ENCODE measurements around the gene CASP10. TPM values are rescaled to one million over a fixed set of nuclear protein-coding genes. Genes with fewer than 3 reads are reported as not detected.
A peak's percentile ranks its signal among the peaks of the same experiment; 100 is the strongest.

Gene CASP10
- total and polyA plus RNA-seq, 4 donors: 8.9 to 74.4 (median 16.7) TPM

DNA sequence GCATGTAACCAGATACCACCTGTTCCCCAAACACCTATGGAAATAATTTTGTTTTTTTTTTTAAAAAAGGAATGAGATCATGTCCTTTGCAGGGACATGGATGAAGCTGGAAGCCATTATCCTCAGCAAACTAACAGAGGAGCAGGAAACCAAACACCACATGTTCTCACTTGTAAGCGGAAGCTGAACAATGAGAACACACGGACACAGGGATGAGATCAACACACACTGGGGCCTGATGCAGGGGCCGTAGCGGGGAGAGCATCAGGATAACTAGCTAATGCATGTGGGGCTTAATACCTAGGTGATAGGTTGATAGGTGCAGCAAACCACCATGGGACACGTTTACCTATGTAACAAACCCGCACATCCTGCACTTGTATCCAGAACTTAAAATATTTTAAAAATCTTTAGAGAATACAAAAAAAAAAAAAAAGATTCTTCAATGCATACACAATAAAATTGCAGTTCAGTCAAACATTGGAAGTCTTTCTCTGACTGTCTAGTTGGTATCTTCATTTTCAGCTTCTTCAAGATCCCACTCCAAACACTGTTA, 11.6 kb upstream of the CASP10 start:
- 69 to 74% methylated on average over 6 of the region's 6 CpGs for WGBS, 2 donors

DNA sequence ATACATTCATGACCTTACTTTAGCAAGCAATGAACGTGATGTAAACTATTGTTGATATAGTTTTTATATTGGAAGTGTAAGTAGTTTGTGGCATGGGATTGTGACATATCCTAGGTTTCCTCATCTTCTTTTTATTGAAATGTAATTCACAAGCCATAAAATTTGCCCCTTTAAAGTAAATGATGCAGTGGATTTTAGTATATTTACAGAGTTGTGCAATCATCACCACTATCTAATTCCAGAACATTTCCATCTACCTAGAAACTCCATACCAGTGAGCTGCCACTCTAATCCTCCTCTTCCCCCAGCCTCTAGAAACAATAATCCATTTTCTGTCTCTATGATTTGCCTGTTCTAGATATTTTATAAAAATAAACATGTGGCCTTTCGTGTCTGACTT, 10.7 kb upstream of the CASP10 start:
- Histone ChIP-seq H3K9ac (ENCODE audit: insufficient read depth in 1 of 2, low read length in 2 of 2) (no peak overlapping the region), H3K36me3 (ENCODE audit: control insufficient read depth in 4 of 4, insufficient read depth in 4 of 4, low read length in 4 of 4) (peaks cover 0 to 4% (median 2%) of the 10 kb centered on the region in 4 donors), H3K4me1 (ENCODE audit: control insufficient read depth in 5 of 5, insufficient read depth in 5 of 5, low read length in 5 of 5) (peaks cover 0 to 1% (median 0%) of the 10 kb centered on the region in 5 donors), H3K27me3 (ENCODE audit: control insufficient read depth in 3 of 3, insufficient read depth in 3 of 3, low read length in 2 of 3) (no peaks in the 10 kb centered on the region), H3K4me3 (no peak overlapping the region), H3K27ac (ENCODE audit: low read depth in 1 of 2, low read length in 1 of 2) (no peak overlapping the region), H3K9me3 (ENCODE audit: control insufficient read depth in 4 of 4, insufficient read depth in 3 of 4, low read length in 3 of 4) (peaks cover 0 to 3% (median 0%) of the 10 kb centered on the region in 4 donors)
- DNase-seq (no peak), ATAC-seq (ENCODE audit: insufficient read depth, low FRiP score) (no peak)
- TF ChIP-seq, protein P1, sequence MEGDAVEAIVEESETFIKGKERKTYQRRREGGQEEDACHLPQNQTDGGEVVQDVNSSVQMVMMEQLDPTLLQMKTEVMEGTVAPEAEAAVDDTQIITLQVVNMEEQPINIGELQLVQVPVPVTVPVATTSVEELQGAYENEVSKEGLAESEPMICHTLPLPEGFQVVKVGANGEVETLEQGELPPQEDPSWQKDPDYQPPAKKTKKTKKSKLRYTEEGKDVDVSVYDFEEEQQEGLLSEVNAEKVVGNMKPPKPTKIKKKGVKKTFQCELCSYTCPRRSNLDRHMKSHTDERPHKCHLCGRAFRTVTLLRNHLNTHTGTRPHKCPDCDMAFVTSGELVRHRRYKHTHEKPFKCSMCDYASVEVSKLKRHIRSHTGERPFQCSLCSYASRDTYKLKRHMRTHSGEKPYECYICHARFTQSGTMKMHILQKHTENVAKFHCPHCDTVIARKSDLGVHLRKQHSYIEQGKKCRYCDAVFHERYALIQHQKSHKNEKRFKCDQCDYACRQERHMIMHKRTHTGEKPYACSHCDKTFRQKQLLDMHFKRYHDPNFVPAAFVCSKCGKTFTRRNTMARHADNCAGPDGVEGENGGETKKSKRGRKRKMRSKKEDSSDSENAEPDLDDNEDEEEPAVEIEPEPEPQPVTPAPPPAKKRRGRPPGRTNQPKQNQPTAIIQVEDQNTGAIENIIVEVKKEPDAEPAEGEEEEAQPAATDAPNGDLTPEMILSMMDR (IDR thresholded peaks at IDR 0.05; ENCODE audit: control extremely low read depth, extremely low read depth): no peak
- 44 to 49% methylated on average over 2 of the region's 2 CpGs for WGBS, 2 donors

More for the DNA sequence above, 11.6 kb upstream of the CASP10 start:
- H3K27ac ChIP-seq (ENCODE audit: low read depth in 1 of 2, low read length in 1 of 2): peak overlapping the region in 1 of 2 donors; percentile 12
- ATAC-seq (ENCODE audit: insufficient read depth, low FRiP score) (no peak), DNase-seq (peak in 1 of 3 donors; percentile 30)
- H3K4me1 ChIP-seq (ENCODE audit: control insufficient read depth in 5 of 5, insufficient read depth in 5 of 5, low read length in 5 of 5): peaks cover 0 to 1% (median 0%) of the 10 kb centered on the region in 5 donors
- no peaks in the 10 kb centered on the region for H3K27me3 ChIP-seq (ENCODE audit: control insufficient read depth in 3 of 3, insufficient read depth in 3 of 3, low read length in 2 of 3)
- TF ChIP-seq, protein P1 (IDR thresholded peaks at IDR 0.05; ENCODE audit: control extremely low read depth, extremely low read depth): no peak
- H3K36me3 ChIP-seq (ENCODE audit: control insufficient read depth in 4 of 4, insufficient read depth in 4 of 4, low read length in 4 of 4): peaks cover 3 to 12% (median 4%) of the 10 kb centered on the region in 4 donors
- H3K4me3 ChIP-seq: no peak overlapping the region
- peaks cover 0 to 3% (median 0%) of the 10 kb centered on the region in 4 donors for H3K9me3 ChIP-seq (ENCODE audit: control insufficient read depth in 4 of 4, insufficient read depth in 3 of 4, low read length in 3 of 4)
- H3K9ac ChIP-seq (ENCODE audit: insufficient read depth in 1 of 2, low read length in 2 of 2): no peak overlapping the region

DNA sequence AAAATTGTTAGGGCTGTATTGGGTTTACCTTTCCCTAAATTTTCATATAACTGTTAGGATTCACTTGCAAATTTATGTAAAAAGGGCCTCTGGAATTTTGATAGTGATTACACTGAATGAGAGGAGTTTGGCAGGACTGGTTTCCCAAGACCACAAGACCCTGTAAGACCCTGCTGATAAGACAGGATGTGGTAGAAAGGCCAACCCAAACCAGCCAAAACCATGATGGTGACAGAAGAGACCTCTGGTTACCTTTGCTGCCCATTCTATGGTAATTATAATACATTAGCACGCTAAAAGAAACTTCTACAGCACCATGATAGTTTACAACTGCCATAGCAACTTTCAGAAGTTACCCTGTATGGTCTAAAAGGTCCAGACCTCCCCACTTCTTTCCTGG, 8.3 kb upstream of the CASP10 start:
- peak overlapping the region in 1 of 2 donors; percentile 48 for H3K27ac ChIP-seq (ENCODE audit: low read depth in 1 of 2, low read length in 1 of 2)

More for the DNA sequence above, 8.3 kb upstream of the CASP10 start:
- no peak overlapping the region for H3K9ac ChIP-seq (ENCODE audit: insufficient read depth in 1 of 2, low read length in 2 of 2)
- H3K9me3 ChIP-seq (ENCODE audit: control insufficient read depth in 4 of 4, insufficient read depth in 3 of 4, low read length in 3 of 4): no peaks in the 10 kb centered on the region
- WGBS, 2 donors: 54 to 80% methylated on average over 1 of the region's 1 CpG
- peaks cover 0 to 1% (median 0%) of the 10 kb centered on the region in 5 donors for H3K4me1 ChIP-seq (ENCODE audit: control insufficient read depth in 5 of 5, insufficient read depth in 5 of 5, low read length in 5 of 5)
- TF ChIP-seq, protein P1 (IDR thresholded peaks at IDR 0.05; ENCODE audit: control extremely low read depth, extremely low read depth): no peak
- DNase-seq: no peak
- H3K27me3 ChIP-seq (ENCODE audit: control insufficient read depth in 3 of 3, insufficient read depth in 3 of 3, low read length in 2 of 3): no peaks in the 10 kb centered on the region
- ATAC-seq (ENCODE audit: insufficient read depth, low FRiP score): no peak
- H3K36me3 ChIP-seq (ENCODE audit: control insufficient read depth in 4 of 4, insufficient read depth in 4 of 4, low read length in 4 of 4): no peaks in the 10 kb centered on the region
- no peak overlapping the region for H3K4me3 ChIP-seq
